Measurements from ENCODE around the gene TULP4. TPM values are rescaled to one million over a fixed set of nuclear protein-coding genes. Genes with fewer than 3 reads are reported as not detected.

The TULP4 gene
- total and polyA plus RNA-seq, 2 donors (not counting 1 experiment from before 2014, with no cell fraction given): 16.8 to 88.2 TPM

DNA sequence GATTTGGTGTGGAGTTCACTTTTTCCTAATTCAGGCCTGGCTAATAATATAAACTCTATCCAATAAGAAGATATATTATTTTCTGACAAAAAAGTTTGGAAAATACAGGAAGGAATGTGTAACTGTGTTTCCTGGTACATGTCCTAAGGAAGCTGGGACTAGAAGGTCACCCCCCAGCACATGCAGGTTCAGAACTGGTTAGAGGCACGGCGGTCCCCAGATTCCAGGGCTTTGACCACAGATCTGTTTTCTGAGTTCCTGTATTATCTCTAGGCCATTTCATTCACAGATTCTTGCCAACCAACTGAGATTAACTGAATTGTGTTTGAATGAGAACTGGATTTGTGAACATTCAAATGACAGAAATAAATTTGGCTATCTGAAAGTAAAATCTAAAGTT, 94.5 kb downstream of the TULP4 start:
- Histone ChIP-seq H3K4me3 (replicated peaks in 1 of 4; ENCODE audit: control extremely low read depth in 1 of 4, insufficient read depth in 1 of 4, low read depth in 3 of 4, low read length in 4 of 4) (no peak overlapping the region), H4K20me1 (ENCODE audit: control insufficient read depth, extremely low read depth, insufficient read depth, low read length) (no peaks in the 10 kb centered on the region), H3K9ac (ENCODE audit: insufficient read depth, low read length) (no peak overlapping the region), H3K9me3 (ENCODE audit: control insufficient read depth, insufficient read depth, low read depth, low read length) (no peaks in the 10 kb centered on the region), H3K27ac (ENCODE audit: insufficient read depth, low read length) (no peak overlapping the region), H2AFZ (ENCODE audit: low read length) (no peak overlapping the region), H3K27me3 (ENCODE audit: control insufficient read depth, insufficient read depth, low read length) (no peaks in the 10 kb centered on the region), H3K36me3 (ENCODE audit: control insufficient read depth, insufficient read depth, low read length) (no peaks in the 10 kb centered on the region), H3K4me2 (ENCODE audit: extremely low read depth, insufficient read depth, low read length) (no peak overlapping the region), H3K4me1 (ENCODE audit: control insufficient read depth, extremely low read depth, insufficient read depth, low read length) (peaks cover 8% of the 10 kb centered on the region), H3K79me2 (ENCODE audit: control insufficient read depth, insufficient read depth, low read length) (no peaks in the 10 kb centered on the region)
- TF ChIP-seq EZH2 (IDR thresholded peaks at IDR 0.05; ENCODE audit: low read length, missing control alignments): no peak
- TF ChIP-seq, protein P1, sequence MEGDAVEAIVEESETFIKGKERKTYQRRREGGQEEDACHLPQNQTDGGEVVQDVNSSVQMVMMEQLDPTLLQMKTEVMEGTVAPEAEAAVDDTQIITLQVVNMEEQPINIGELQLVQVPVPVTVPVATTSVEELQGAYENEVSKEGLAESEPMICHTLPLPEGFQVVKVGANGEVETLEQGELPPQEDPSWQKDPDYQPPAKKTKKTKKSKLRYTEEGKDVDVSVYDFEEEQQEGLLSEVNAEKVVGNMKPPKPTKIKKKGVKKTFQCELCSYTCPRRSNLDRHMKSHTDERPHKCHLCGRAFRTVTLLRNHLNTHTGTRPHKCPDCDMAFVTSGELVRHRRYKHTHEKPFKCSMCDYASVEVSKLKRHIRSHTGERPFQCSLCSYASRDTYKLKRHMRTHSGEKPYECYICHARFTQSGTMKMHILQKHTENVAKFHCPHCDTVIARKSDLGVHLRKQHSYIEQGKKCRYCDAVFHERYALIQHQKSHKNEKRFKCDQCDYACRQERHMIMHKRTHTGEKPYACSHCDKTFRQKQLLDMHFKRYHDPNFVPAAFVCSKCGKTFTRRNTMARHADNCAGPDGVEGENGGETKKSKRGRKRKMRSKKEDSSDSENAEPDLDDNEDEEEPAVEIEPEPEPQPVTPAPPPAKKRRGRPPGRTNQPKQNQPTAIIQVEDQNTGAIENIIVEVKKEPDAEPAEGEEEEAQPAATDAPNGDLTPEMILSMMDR (conservative IDR thresholded peaks at IDR 0.05 in 1 of 2, IDR thresholded peaks at IDR 0.05 in 1 of 2; ENCODE audit: low read depth in 1 of 2, low read length in 2 of 2): no peak
- DNase-seq (ENCODE audit: low read depth in 2 of 2): peak in 1 of 2 donors; percentile 61

DNA sequence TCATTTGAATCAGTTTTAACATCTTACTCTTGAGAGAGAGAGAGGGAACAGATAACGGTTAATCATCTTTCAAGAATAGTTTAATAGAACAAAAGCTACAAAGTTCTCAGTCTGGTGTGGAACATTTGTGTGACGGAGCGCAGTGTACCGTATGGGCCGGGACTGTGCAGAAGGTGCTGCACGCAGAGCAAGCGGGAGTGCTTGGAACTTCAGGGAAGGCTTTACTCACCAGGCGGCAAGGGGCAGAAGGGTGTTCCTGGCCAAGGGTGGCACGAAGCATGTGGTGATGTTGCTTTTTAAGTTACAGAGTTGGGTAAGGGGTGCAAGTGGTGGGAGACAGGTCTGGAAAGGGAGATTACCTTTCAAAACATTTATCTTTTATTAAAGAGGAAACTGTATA, 95.7 kb downstream of the TULP4 start:
- Histone ChIP-seq H3K4me1 (ENCODE audit: control insufficient read depth, extremely low read depth, insufficient read depth, low read length) (peaks cover 8% of the 10 kb centered on the region), H3K79me2 (ENCODE audit: control insufficient read depth, insufficient read depth, low read length) (no peaks in the 10 kb centered on the region), H3K9ac (ENCODE audit: insufficient read depth, low read length) (no peak overlapping the region), H3K36me3 (ENCODE audit: control insufficient read depth, insufficient read depth, low read length) (no peaks in the 10 kb centered on the region), H3K27ac (ENCODE audit: insufficient read depth, low read length) (peak overlapping the region; percentile 16), H2AFZ (ENCODE audit: low read length) (no peak overlapping the region), H3K4me2 (ENCODE audit: extremely low read depth, insufficient read depth, low read length) (peak overlapping the region; percentile 32), H3K9me3 (ENCODE audit: control insufficient read depth, insufficient read depth, low read depth, low read length) (no peaks in the 10 kb centered on the region), H3K4me3 (replicated peaks in 1 of 4; ENCODE audit: control extremely low read depth in 1 of 4, insufficient read depth in 1 of 4, low read depth in 3 of 4, low read length in 4 of 4) (no peak overlapping the region), H3K27me3 (ENCODE audit: control insufficient read depth, insufficient read depth, low read length) (no peaks in the 10 kb centered on the region), H4K20me1 (ENCODE audit: control insufficient read depth, extremely low read depth, insufficient read depth, low read length) (no peaks in the 10 kb centered on the region)
- DNase-seq (ENCODE audit: low read depth in 2 of 2): no peak
- TF ChIP-seq, protein P1 (conservative IDR thresholded peaks at IDR 0.05 in 1 of 2, IDR thresholded peaks at IDR 0.05 in 1 of 2; ENCODE audit: low read depth in 1 of 2, low read length in 2 of 2): no peak
- no peak for TF ChIP-seq EZH2 (IDR thresholded peaks at IDR 0.05; ENCODE audit: low read length, missing control alignments)

DNA sequence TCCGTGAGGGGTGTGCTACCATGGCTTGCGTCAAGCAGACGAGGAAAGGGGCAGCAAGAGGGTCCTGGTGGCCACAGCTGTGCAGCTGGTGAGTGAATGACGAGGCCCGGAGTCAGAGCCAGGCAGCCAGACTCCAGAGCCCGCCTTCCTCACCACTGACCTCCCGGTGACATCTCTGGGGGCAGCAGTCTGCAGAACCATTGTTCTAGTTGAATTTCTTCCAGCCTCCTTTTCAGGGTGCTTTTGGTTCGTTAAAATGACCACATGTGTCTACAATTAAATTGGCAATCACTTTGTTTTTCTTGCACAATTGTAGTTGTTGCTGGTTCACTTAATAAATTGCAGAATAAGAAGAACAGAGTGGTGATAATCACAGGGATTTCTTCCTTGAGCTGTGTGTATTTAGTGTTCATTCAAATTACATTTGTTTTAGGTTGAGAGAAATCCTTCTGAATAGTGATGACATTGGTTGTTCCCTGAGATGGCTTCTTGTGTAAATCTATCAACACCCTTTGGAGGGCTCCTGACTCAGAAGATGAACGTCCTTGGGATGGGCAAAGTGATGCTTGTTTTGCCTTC, 96.4 kb downstream of the TULP4 start:
- H3K27me3 ChIP-seq (ENCODE audit: control insufficient read depth, insufficient read depth, low read length): no peaks in the 10 kb centered on the region
- H3K36me3 ChIP-seq (ENCODE audit: control insufficient read depth, insufficient read depth, low read length): no peaks in the 10 kb centered on the region
- no peaks in the 10 kb centered on the region for H3K9me3 ChIP-seq (ENCODE audit: control insufficient read depth, insufficient read depth, low read depth, low read length)
- peak; percentile 85 to 97 for DNase-seq (ENCODE audit: low read depth in 2 of 2)
- no peak overlapping the region for H3K4me3 ChIP-seq (replicated peaks in 1 of 4; ENCODE audit: control extremely low read depth in 1 of 4, insufficient read depth in 1 of 4, low read depth in 3 of 4, low read length in 4 of 4)
- no peaks in the 10 kb centered on the region for H3K79me2 ChIP-seq (ENCODE audit: control insufficient read depth, insufficient read depth, low read length)
- no peak overlapping the region for H2AFZ ChIP-seq (ENCODE audit: low read length)
- H4K20me1 ChIP-seq (ENCODE audit: control insufficient read depth, extremely low read depth, insufficient read depth, low read length): no peaks in the 10 kb centered on the region
- no peak for TF ChIP-seq EZH2 (IDR thresholded peaks at IDR 0.05; ENCODE audit: low read length, missing control alignments)
- TF ChIP-seq, protein P1 (conservative IDR thresholded peaks at IDR 0.05 in 1 of 2, IDR thresholded peaks at IDR 0.05 in 1 of 2; ENCODE audit: low read depth in 1 of 2, low read length in 2 of 2): no peak
- H3K4me2 ChIP-seq (ENCODE audit: extremely low read depth, insufficient read depth, low read length): no peak overlapping the region
- peaks cover 8% of the 10 kb centered on the region for H3K4me1 ChIP-seq (ENCODE audit: control insufficient read depth, extremely low read depth, insufficient read depth, low read length)
- H3K27ac ChIP-seq (ENCODE audit: insufficient read depth, low read length): no peak overlapping the region
- no peak overlapping the region for H3K9ac ChIP-seq (ENCODE audit: insufficient read depth, low read length)

All from fibroblast of lung (primary cell).